ENCODE results near the gene HPN. TPM values are rescaled to one million over a fixed set of nuclear protein-coding genes. Genes with fewer than 3 reads are reported as not detected.
A peak's percentile ranks its signal among the peaks of the same experiment; 100 is the strongest.

HPN gene
- total RNA-seq, 3 donors from 2014 or later (not counting 1 experiment from before 2014, with no cell fraction given), result not detected

DNA sequence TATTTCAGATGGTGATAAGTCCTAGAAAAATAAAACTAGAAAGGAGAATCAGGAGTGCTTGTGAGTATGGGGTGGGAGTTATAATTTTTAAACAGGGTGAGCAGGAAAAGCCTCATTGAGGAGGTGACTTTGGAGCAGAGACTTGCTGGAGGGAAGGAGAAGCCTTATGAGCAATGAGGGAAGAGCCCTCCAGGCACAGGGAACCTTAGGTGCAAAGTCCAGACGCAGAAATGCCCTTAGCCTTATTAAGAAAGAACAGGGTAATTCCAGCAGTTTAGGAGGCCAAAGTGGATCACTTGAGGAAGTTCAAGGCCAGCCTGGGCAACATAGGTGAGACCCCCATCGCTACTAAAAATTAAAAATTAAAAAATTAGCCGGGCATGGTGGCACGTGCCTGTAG lies 53.1 kb downstream of the HPN start:
- no peak for TF ChIP-seq CTCF (IDR thresholded peaks at IDR 0.05)
- intact Hi-C loops (cut with micrococcal nuclease), result no loop called here
- Mint-ChIP-seq H3K4me1 (no peaks in the 10 kb centered on the region), H3K4me3 (no peak overlapping the region), H3K9me3 (no peaks in the 10 kb centered on the region), H3K27ac (no peak overlapping the region), H3K27me3 (ENCODE audit: low read depth in 2 of 2) (peaks cover 0 to 7% of the 10 kb centered on the region in 2 donors), H3K36me3 (no peaks in the 10 kb centered on the region)
- WGBS (ENCODE audit: insufficient coverage), result 98% methylated on average over 4 of the region's 4 CpGs
- H3K36me3 ChIP-seq (ENCODE audit: control insufficient read depth, insufficient read depth, low read length), result no peaks in the 10 kb centered on the region
- H3K9me3 ChIP-seq (ENCODE audit: control insufficient read depth, insufficient read depth, low read length), result no peaks in the 10 kb centered on the region
- DNase-seq (no peak), ATAC-seq (no peak)
- H3K27ac ChIP-seq (ENCODE audit: low read length), result no peak overlapping the region
- no peak overlapping the region for H3K4me3 ChIP-seq (ENCODE audit: low read length)
- H3K4me1 ChIP-seq (ENCODE audit: control insufficient read depth, insufficient read depth, low read length), result peaks cover 4% of the 10 kb centered on the region
- H3K27me3 ChIP-seq (ENCODE audit: control insufficient read depth, insufficient read depth, low read length), result peaks cover 6% of the 10 kb centered on the region

DNA sequence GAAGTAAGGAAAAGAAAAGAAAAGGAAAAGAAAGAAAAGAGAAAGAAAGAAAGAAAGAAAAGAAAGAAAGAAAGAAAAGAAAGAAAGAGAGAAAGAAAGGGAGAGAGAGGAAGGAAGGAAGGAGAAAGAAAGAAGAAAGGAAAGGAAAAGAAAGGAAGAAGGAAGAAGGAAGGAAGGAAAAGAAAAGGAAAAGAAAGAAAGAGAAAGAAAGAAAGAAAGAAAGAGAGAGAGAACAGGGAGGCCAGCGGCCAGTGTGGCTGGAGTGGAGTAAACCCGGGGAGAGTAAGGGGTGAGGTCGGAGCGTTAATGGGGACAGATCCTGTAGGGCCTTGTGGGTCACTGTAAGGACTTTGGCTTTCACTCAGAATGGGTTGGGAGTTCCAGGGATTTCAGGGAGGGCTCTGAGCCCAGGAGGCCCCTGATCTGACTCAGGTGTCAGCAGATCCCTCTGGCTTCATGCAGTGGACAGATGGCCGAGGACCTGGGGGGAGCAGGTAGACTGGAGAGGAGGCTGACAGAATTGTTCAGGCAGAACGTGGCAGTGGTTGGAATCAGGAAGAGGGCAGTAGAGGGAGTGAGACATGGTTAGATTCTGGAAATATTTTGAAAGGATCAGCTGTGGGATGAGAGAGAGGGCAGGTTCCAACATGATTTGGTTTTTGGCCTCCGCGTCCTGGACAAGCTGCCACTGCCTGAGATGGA lies 54.3 kb downstream of the HPN start:
- Mint-ChIP-seq H3K27me3 (ENCODE audit: low read depth in 2 of 2) (peaks cover 0 to 6% of the 10 kb centered on the region in 2 donors), H3K9me3 (no peaks in the 10 kb centered on the region), H3K27ac (peak overlapping the region in 1 of 2 donors; percentile 22), H3K4me1 (no peaks in the 10 kb centered on the region), H3K36me3 (no peaks in the 10 kb centered on the region), H3K4me3 (no peak overlapping the region)
- no peaks in the 10 kb centered on the region for H3K9me3 ChIP-seq (ENCODE audit: control insufficient read depth, insufficient read depth, low read length)
- peaks cover 4% of the 10 kb centered on the region for H3K27me3 ChIP-seq (ENCODE audit: control insufficient read depth, insufficient read depth, low read length)
- ATAC-seq (no peak), DNase-seq (no peak)
- no peak for TF ChIP-seq CTCF (IDR thresholded peaks at IDR 0.05)
- no peak overlapping the region for H3K27ac ChIP-seq (ENCODE audit: low read length)
- no peak overlapping the region for H3K4me3 ChIP-seq (ENCODE audit: low read length)
- H3K4me1 ChIP-seq (ENCODE audit: control insufficient read depth, insufficient read depth, low read length), result peaks cover under 1% of the 10 kb centered on the region
- WGBS (ENCODE audit: insufficient coverage), result 87% methylated on average over 8 of the region's 8 CpGs
- intact Hi-C loops (cut with micrococcal nuclease), result no loop called here
- no peaks in the 10 kb centered on the region for H3K36me3 ChIP-seq (ENCODE audit: control insufficient read depth, insufficient read depth, low read length)

DNA sequence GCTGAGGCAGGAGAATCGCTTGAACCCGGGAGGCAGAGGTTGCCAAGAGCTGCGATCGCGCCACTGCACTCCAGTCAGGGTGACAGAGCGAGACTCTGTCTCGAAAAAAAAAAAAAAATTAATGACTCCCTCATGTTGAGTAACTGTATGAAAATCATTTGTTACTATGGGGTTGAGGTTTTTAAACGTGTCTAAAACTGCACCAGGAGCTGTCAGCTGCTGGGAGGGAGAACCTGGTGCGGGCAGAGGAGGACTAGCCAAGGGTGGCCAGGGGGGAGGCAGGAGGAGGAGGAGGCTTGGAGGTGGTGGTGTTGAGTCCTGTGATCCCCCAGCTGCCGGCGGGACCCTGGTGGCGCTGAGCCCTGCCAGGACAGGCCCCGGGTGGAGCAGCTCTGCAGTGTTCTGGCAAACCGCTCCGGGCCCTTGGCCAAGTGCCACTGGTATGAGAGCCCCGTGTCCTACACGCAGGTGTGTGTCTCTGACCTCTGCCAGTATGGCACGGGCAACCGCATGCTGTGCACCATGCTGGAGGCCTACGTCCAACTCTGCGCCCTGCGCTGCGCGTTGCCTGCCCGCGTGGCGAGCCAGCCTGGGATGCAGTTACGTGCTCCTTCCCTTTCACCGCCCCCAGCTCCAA lies 57.0 kb downstream of the HPN start:
- peaks cover 0 to 6% of the 10 kb centered on the region in 2 donors for H3K27me3 Mint-ChIP-seq (ENCODE audit: low read depth in 2 of 2)
- Histone ChIP-seq H3K36me3 (ENCODE audit: control insufficient read depth, insufficient read depth, low read length) (no peaks in the 10 kb centered on the region), H3K27me3 (ENCODE audit: control insufficient read depth, insufficient read depth, low read length) (no peaks in the 10 kb centered on the region), H3K27ac (ENCODE audit: low read length) (no peak overlapping the region), H3K4me3 (ENCODE audit: low read length) (no peak overlapping the region), H3K4me1 (ENCODE audit: control insufficient read depth, insufficient read depth, low read length) (no peaks in the 10 kb centered on the region), H3K9me3 (ENCODE audit: control insufficient read depth, insufficient read depth, low read length) (no peaks in the 10 kb centered on the region)
- no peak overlapping the region for H3K27ac Mint-ChIP-seq
- no peak for ATAC-seq
- no peak overlapping the region for H3K4me3 Mint-ChIP-seq
- no peaks in the 10 kb centered on the region for H3K36me3 Mint-ChIP-seq
- DNase-seq, result no peak
- intact Hi-C loops (cut with micrococcal nuclease), result no loop called here
- H3K9me3 Mint-ChIP-seq, result no peaks in the 10 kb centered on the region
- no peaks in the 10 kb centered on the region for H3K4me1 Mint-ChIP-seq
- 92% methylated on average over 29 of the region's 29 CpGs for WGBS (ENCODE audit: insufficient coverage)
- TF ChIP-seq CTCF (IDR thresholded peaks at IDR 0.05), result no peak
